ENCODE results near the gene STXBP1.

Gene STXBP1

GRCh38 chr9:127660886-127661741 is 49.0 kb downstream of the STXBP1 start:
- no peak for DNase-seq

GRCh38 chr9:127662617-127663016 is 50.5 kb downstream of the STXBP1 start:
- no peak for DNase-seq

GRCh38 chr9:127664324-127664677 is 52.2 kb downstream of the STXBP1 start:
- no peak for DNase-seq

GRCh38 chr9:127664678-127665507 is 52.8 kb downstream of the STXBP1 start:
- no peak for DNase-seq

GRCh38 chr9:127667127-127667844 is 55.2 kb downstream of the STXBP1 start:
- no peak for DNase-seq

GRCh38 chr9:127667906-127668305 is 55.8 kb downstream of the STXBP1 start:
- DNase-seq: no peak

- DNase-seq: no peak
These were observed 61.2 kb downstream of the STXBP1 start for GRCh38 chr9:127673234-127673633.

GRCh38 chr9:127676638-127677037 is 64.6 kb downstream of the STXBP1 start:
- no peak for DNase-seq

- no peak for DNase-seq
These were observed 67.4 kb downstream of the STXBP1 start for GRCh38 chr9:127679506-127679905.

GRCh38 chr9:127680226-127680625 is 68.1 kb downstream of the STXBP1 start:
- no peak for DNase-seq

- no peak for DNase-seq
These were observed 68.8 kb downstream of the STXBP1 start for GRCh38 chr9:127680846-127681245.

GRCh38 chr9:127682351-127683136 is 70.5 kb downstream of the STXBP1 start:
- DNase-seq: no peak

- no peak for DNase-seq
These were observed 71.6 kb downstream of the STXBP1 start for GRCh38 chr9:127683723-127684122.

GRCh38 chr9:127684576-127684975 is 72.5 kb downstream of the STXBP1 start:
- DNase-seq: no peak

- DNase-seq: no peak
These were observed 74.7 kb downstream of the STXBP1 start for GRCh38 chr9:127686461-127687393.

- no peak for DNase-seq
These were observed 77.4 kb downstream of the STXBP1 start for GRCh38 chr9:127689329-127690000.

- no peak for DNase-seq
These were observed 78.7 kb downstream of the STXBP1 start for GRCh38 chr9:127690735-127691134.

- no peak for DNase-seq
These were observed 80.0 kb downstream of the STXBP1 start for GRCh38 chr9:127692071-127692470.

GRCh38 chr9:127693143-127693542 is 81.1 kb downstream of the STXBP1 start:
- DNase-seq: no peak

GRCh38 chr9:127693697-127694096 is 81.6 kb downstream of the STXBP1 start:
- DNase-seq: no peak

Measured in bone marrow (tissue), 2 donors.